Measurements from ENCODE around the gene DIRAS1.

Gene DIRAS1

DNA sequence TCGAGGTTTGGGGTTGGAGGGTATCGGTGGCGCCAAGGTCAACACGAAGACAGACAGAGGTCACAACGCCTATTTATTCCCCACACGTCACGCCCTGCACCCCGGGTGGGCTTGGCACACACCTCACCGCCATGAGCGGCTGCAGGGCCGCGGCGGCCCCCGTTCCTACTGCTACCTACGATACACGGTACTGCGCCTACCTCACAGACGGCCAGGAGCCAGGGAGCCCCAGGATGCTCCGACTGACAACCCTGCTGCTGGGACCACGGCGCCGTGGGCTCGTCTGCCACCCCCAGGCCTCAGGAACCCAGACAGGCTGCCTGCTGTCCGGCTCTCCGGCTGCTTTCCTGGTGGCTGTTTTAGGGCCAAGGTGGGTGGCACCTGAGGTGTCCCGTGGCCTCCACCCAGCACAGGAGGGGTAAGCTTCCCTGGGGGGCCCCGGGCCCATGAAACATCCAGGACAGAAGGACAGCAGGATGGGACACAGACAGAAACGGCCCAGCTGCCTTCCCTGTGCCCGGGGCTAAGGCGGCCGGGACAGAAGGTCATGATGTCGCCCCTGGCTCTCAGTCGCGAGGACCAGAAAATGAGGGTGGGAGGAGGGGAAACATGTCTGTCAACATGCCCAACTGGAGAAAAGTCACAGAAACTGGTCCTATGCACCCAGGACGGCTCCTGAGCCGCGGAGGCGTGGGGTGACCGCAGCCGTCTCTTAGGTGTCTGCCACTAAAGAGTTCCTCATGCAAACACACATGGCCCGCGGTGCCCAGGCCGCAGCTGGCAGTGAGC is 33.7 kb upstream of the DIRAS1 start:
- no peak for DNase-seq

DNA sequence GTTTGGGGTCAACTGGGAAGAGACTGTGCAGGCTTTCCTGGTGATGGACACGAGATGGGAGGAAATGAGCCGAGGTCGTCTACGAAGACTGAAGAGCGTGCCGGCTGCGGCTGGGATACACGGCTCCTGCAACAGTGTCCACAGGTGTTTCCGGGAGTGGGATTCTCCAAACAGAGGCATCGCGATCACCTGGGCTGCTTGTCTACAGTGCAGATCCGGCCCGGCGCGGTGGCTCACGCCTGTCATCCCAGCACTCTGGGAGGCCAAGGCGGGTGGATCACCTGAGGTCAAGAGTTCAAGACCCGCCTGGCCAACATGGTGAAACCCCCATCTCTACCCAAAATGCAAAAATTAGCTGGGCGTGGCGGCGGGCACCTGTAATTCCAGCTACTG is 30.3 kb upstream of the DIRAS1 start:
- no peak for DNase-seq

DNA sequence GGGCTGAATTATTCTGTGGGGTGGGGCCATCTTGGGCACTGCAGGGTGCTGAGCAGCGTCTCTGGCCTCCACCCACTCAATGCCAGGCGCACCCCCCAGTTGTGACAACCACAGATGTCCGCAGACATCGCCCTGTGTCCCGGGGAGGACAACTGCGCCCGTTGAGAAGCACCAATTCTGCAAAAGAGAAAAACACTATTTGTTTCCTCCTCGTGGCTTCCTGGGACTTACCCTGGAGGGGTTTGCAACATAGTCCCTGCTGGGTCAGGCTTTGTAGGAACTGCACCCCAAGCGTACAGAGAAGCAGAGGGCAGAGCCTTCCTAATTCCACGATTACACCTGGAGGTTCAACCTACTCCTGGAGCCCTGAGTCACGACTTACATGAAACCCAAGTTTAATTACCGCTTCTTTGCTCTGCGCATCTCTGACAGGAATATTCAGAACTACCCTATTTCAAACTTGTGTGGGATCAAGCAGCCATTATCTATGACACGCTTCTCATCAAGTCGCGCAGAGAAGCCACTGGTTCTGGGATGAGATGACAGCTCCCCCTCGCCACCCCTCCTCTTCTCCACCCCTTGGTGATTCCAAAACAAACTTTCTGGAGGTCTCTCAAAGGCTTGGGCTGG is 29.8 kb upstream of the DIRAS1 start:
- no peak for DNase-seq

DNA sequence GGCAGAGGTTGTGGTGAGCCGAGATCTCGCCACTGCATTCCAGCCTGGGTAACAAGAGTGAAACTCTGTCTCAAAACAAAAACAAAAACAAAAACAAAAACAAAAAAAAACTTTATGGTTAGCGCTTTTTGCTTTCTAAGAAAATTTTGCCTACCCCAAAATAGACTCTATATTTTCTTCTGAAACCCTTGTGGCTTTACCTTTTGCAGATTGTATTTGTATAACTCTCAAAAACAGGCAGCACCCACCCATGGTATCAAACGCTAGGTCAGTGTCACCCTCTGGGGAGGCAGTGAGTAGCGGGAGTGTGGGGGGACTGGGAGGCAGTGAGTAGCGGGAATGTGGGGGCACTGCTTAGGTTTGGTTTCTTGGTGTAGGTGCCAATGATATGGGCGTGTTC is 26.2 kb upstream of the DIRAS1 start:
- DNase-seq = no peak

DNA sequence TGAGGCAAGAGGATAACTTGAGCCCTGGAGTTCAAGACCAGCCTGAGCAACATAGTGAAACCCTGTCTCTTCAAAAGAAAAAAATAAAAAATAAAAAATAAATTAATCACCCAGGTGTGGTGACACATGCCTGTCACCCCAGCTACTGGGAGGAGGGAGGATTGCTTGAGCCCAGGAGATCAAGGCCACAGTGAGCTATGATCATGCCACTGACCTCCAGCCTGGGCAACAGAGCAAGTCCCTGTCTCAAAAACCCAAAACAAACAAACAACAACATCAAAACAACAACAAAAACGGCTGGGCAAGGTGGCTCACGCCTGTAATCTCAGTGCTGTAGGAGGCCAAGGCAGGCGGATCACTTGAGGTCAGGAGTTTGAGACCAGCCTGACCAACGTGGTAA is 22.9 kb upstream of the DIRAS1 start:
- no peak for DNase-seq

DNA sequence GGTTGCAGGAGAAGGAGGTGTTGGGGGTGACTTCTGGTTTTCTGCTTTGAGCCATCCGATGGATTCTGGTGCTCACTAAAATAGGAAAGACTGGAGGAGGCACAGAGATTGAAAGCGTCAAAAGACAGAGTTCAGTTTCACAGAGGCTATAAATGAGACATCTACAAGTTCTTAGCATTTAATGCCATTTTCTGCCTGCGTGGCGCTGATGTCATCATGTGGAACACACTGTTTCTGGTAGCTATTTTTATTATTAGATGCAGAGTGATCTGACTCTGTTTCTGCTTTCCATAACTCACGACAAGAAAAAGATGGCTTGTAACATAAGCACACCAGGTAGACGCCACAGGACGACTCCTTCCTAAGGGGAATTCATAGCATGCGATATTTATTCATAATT is 21.9 kb upstream of the DIRAS1 start:
- DNase-seq = no peak

DNA sequence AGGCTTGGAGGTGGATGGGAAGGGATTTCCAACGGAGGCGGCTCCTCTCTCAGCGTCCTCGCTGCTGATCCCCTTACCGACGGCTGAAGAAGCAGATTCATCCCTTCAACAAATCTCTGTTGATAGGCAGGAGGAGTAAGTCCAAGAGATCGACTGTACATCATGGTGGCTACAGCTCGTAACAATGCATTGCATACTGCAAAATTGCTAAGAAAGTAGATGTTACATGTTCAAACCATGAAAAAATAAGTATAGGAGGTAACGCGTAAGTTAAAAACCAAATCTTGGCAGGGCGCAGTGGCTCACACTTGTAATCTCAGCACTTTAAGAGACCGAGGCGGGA is 19.1 kb upstream of the DIRAS1 start:
- no peak for DNase-seq

DNA sequence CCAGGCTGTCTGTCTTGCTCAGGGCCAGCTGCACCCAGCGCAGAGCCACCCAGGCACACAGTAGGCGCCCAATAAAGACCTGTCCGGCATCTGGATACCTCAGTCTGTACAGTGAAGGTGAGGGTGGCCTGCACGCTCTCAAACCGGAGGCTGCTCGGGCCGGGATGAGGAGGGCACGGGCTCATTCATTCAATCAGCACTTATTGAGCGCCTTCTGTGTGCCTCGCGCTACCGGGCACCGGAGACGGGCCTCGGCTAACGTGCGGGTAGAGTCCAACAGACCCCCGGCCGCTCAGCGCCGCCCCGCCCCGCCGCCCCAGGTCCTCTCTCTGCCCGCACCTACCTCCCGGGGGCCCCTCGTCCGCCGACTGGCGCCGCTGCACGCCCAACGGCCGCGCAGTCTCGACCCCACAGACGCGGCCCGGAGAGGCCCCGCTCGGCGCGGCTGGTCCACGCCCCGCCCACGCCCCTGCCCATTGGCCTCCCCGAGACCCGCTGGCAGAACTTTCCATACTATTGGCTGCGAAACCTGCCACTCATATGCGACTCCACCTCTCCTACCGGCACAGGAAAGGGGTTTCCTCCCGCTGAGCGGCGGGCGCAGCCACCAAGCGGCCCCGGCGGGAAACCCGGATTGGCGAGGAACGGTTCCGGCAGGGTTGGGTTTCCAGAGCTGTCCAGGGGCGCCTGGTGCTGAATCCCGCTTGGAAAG is 18.6 kb upstream of the DIRAS1 start, which contains the start of gene SLC39A3:
Gene SLC39A3 (minus strand): TSS at position 416 of the 712 bp plus-strand sequence. CDS start 2,760 bp downstream, outside the sequence.
- peak; percentile 99 for DNase-seq

DNA sequence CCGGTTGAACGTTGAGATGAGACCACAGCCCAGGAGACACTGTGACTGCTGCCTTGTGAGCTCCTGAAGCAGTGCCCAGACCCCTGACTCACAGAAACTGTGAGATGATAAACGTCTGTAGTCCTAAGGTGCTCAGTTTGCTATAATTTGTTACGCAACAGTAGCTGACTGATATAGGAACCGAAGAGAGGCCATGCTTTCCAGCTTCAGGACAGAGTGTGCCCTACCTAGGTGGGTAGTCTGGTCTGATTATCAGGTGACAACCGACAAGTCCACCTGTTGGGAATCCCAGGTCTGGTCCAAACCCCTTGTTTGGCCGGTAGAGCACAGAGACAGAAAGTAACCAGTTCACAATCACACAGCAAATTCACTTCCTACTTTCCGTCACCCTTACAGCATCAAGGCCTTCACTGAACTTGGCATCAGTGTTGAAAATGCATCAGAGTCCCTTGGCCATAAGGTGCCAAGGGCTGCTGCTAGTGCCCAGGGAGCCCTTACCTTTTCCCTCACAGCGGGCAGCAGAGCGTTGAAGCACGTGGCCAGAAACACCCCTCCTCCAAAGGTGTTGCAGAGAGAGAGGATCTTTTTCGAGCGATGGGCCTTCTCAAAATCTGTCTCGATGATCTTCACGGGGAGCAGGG is 15.5 kb upstream of the DIRAS1 start:
- DNase-seq = no peak

DNA sequence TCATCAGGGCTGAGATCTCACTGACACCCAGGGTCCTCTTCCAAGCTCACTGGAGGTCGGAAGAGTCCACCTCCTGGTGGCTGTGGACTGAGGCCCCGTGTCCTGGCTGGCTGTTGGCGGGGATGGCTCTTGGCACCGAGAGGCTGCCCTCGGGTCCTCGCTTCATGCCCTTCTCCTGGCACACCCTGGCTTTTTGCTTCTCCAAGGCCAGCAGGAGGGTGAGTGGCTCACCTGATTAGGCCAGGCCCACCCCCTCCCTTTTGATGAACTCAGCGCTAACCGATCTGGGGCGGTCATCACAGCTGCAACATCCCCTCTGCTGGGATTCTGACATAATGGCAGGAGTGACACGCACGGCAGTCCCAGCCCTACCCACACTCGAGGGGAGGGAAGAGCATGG is 14.2 kb upstream of the DIRAS1 start:
- DNase-seq = no peak

DNA sequence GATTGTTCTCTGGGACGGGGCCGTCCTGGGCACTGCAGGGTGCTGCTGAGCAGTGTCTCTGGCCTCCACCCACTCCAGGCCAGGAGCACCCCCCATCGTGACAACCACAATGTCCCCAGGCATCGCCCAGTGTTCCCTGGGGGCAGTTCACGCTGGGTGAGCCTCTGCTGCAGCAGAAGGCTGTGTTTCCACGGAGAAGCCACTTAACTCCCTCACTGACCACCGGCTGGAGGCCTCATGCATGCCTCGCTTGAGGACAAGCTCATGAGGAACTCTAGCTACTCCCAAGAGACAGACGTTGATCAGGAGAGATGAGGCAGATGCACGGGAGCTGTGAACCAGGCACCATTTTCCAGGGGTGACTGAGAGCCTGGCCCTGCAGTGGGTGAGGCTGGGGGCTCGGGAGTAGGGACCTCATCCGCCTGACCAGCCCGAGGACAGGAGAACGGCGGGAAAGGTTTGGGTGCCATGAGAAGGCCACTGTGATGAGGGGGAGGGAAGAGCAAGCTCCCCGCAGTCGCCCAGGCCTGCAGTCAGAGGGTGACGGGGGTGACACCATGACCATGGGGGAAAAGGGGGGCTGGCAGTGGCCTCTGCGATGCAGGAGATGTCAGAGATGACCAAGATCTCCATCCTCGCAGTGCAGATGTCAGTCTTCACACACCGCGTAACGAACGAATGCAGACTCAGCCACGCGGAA is 13.6 kb upstream of the DIRAS1 start:
- DNase-seq = no peak

DNA sequence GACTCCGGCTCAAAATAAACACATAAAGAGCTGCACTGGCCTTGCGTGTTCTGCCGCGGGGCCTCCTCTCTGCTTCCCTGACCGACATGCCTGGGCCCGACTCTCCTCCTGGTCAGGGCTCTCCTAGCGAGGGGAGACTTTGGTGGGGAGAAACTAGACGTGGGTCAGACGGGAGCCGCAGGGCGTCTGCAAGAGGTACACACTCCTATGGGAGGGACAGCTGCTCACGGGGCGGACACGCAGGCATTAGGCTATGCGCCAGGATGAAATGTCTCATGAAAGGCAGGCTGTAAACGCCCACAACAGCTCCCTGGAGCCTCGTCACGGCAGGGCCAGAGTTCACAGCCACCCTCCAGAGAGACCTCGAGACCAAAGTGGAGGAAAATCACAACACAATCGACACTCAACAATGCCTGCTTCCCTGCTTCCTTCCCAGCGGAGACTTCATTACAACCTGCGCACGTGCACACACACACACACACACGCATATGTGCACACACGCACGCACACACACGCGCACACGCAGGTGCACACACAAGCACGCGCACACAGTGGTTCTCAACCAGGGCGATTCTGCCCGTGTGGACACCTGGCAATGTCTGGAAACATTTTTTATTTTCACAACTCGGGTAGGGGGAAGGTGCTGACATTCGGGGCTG is 12.9 kb upstream of the DIRAS1 start:
- DNase-seq = no peak

DNA sequence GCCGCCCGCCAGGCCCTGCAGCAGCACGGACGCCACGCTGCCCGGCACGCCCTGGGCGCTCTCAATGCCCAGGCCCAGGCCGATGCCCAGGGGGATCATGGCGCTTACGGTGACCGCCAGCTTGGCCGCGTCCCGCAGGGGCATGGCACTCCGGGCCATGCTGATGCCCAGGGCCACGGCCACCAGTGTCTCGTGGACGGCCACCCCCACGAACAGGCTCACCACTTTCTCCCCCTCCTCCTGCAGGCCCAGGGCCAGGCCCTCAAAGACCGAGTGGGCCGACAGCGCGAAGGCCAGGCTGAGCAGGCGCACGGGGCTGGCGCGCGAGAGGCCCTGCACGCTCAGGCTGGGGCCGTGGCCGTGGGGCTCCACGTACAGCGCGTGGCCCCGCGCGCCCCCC is 11.7 kb upstream of the DIRAS1 start:
- DNase-seq = no peak

DNA sequence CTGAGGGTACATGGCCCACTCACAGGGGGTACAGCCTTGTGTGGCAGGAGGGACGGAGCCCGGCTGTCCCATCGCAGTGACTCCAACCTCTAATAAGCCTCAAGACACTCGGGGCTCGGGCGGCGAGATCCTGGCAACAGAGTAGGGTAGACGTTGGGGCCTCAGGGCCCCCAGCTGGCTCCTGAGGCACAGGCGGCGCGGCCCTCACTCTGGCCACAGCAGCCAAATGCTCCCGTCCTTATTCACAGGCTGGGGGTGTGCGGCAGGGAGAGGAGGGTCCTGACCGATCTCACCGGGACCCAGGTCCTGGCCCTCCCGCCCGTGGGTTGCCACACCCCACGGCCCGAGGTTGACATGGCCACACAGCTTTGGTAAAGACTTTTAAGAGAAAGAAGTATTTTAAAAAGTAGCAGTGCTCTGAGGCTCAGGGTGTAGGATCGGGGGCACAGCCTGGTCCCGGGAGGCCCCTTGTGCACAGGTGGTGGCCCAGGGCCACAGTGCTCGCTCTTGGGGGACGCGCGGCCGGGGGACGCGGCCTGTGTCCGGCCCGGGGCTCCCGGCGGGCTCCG is 11.1 kb upstream of the DIRAS1 start:
- no peak for DNase-seq

DNA sequence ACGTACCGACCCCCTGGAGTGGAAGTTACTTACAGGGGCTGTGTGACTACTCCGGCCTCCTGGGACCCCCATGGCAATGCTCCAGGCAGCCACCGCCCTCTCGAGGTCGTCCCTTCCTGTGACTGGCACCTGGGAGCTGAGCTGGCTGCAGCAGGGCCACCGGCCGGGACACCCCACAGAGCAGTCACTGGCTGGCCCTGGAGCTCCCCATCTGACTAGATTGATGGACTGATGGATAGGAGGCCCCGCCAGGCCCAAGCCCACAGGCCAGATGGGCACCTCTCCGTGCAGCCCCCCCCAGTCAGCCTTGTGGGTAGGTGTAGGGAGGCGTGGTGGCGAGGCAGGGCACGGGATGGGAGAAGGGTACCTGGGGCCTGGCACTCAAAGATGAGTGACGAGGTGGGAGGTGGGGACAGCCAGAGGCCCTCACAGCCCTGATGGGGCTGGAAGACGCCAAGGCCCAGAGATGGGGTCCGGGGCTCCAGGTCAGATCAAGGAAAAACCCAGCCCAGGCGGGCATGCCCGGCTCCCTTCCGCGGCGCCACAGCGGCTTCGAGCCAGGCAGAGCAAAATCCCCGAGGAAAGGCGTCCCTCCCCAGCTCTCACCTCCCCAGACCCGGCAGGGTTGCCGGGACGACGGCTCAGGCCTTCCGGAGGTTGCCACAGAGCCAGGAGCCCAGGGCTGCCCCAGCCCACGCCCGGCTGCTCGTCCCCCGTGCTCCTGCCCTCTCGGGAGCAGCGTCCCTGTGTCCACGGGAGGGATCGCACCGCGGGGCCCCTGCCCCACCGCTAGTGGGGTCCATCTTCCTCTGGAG is 10.2 kb upstream of the DIRAS1 start:
- no peak for DNase-seq

DNA sequence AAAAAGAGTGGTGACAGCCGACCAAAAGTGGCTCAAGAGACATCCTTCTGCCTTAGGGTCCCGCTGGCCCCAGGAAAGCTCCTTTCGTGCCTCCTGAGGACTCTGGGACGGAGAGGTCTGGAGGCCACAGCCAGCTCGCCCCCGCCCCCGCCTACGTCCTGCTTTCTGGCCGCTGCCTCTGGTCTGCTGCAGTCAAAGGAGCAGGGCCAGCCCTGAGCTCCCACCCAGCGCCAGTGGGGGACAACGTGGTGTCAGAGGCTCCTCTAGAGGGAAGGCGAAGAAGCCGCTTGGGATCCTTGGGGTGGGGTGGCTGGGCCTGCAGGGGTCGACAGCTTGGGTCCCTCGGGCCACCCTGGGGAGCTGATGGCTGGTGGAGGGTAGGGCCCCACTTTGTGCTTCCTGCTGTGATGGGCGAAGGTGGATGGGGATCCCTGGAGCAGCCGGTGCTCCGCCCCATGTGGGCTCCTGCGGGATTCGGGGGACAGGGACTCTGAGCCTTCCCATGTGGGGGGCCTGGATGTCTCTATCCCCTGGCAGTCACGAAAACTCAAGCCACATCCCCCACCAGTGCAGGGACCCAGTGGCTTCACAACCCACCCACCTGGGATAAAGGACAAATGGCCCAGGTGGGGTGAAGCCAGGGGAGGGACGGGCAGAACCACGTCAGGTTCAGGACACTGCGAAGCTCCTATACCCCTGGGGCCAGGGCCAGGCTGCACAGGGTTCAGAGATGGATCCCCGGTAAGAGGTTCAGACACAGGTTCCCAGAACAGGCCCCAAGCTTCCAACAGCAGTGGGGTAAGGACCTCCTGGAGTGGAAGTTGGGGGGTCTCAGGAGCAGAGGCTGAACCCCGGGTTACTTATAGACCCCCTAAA is 9.0 kb upstream of the DIRAS1 start:
- DNase-seq = no peak

DNA sequence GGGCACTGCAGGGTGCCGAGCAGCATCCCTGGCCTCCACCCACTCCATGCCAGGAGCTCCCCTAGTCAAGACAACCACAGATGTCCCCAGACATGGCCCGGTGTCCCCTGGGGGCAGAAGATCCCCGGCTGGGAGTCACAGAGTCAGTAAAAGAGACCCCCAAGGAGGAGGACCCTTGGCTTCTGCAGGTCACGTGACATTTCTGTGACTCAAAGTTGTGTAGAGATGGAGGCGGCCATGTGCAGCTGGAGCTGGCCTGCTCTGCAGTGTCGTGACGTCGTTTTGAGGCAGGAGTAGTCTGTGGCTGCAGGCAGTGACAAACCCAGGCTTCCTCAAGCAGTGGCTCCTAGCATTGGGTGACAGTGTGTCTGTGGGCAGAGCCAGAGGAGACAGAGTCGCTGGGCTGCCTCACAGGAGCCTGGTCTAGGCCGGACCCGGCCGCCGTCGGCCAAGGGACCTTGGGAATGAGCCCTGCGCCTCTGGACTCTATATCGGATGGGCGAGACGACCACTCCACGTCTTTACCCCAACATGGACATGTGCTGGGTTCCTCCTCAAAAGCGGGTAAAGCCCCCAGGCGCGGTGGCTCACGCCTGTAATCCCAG is 7.7 kb upstream of the DIRAS1 start:
- DNase-seq = no peak

DNA sequence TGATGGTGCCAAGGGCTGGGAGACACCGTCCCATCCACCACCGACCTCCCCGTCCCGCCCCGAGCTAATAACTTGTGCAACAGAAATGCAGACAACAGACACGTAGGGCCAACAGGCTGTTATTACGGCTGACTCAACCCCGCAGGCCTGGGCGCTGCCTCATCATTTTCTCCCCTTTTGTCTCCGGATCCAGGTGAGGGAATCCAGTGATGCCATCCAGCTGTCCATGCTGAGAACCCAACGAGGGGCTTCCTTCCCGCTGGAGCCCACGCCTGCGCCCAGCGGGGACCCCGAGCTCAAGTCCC is 6.4 kb upstream of the DIRAS1 start:
- DNase-seq = no peak

DNA sequence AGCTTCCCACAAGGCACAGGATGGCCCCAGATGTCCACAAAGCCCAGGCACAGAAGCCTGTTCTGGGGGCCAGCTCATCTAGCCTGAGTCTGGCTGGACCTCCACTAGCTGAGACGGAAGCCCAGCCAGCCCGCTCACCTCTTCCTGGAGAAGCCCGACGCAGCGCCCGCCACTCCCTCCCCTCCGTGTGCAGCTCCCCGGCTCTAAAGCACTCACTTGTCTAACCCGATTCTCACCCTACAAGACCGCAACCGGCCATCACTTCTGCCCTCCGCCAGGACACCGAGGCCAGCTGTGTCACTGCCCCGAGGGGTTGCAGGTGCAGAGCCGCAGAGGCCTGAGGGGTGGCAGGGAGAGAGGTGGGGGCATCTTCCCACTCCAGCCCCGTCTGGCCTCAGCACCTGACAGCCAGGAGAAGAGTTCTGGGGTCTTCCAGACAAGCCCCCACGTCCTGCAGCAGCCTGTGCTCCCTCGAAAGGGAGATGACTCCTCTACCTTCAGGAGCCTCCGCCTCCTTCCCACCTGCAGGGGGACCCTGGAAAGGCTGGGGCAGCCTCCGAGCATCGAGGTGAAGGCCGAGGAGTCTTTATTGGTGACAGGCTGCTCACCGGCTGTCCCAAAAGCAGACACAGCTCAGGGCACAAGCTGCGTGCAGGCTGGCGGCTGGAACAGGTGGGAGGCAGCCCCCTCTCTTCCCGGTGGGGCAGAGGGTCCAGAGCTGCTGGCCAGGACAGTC is 5.9 kb upstream of the DIRAS1 start:
- no peak for DNase-seq
